ENCODE measurements around the gene SLC2A9.

SLC2A9 gene

DNA sequence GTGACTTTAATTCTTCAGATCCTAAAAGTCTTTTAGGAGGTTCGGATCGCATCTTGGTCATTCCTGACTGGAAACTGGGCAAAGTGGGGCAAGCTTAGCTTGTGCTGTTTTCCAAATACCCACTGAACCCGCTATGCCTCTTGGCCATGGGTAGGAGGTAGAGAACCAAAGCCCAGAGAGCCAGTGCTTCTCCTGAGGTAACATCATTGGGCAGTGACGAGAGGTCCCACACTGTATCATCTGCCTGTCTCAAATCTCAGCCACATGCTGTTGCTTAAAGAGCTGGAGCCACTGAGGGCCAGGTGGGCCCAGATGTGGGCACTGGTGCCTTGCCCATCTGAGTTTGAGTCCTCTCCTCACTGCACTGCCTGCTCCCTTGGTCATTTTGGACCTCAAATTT, 68.2 kb downstream of the SLC2A9 start:
- H3K79me2 ChIP-seq (ENCODE audit: low read length): no peaks in the 10 kb centered on the region
- no peaks in the 10 kb centered on the region for H3K9me2 ChIP-seq (replicated peaks; ENCODE audit: insufficient read depth, low read length)

DNA sequence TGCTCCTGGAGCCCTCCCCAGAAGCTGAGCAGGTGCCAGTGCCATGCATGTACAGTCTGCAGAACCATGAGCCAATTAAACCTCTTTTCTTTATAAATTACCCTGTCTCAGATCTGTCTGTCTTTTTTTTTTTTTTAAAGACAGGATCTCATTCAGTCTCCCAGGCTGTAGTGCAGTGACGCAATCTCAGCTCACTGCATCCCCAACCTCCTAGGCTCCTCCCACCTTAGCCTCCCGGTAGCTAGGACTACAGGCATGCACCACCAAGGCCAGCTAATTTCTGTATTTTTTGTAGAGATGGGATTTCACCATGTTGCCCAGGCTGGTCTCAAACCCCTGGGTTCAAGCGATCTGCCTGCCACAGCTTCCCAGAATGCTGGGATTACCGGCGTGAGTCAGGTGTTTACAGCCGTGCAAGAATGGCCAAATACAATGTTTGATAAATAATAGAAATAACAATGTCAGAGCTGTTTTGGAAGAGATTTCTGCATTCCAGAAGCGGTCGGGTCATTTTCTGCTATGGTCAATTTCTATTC, 68.8 kb downstream of the SLC2A9 start:
- DNase-seq: no peak
- no peak overlapping the region for H2AFZ ChIP-seq (ENCODE audit: low read length)

More for the DNA sequence above, 68.2 kb downstream of the SLC2A9 start:
- no peak overlapping the region for H3K27ac ChIP-seq (ENCODE audit: low read length)
- no peak overlapping the region for H3K4me2 ChIP-seq (ENCODE audit: low read depth, low read length)
- H2AFZ ChIP-seq (ENCODE audit: low read length): no peak overlapping the region
- no peak for DNase-seq
- H3K4me1 ChIP-seq (ENCODE audit: low read length): no peaks in the 10 kb centered on the region
- no peaks in the 10 kb centered on the region for H3K27me3 ChIP-seq (replicated peaks; ENCODE audit: insufficient read depth, low read length)
- no peaks in the 10 kb centered on the region for H3K9me3 ChIP-seq (replicated peaks; ENCODE audit: insufficient read depth, low read length)
- TF ChIP-seq CTCF (IDR thresholded peaks at IDR 0.05; ENCODE audit: low read length) (no peak), EZH2phosphoT487 (IDR thresholded peaks at IDR 0.05; ENCODE audit: low read length) (no peak), EZH2 (optimal IDR thresholded peaks at IDR 0.05; ENCODE audit: low read depth, low read length) (no peak)
- H4K20me1 ChIP-seq (ENCODE audit: insufficient read depth, low read length): no peaks in the 10 kb centered on the region
- H3K9ac ChIP-seq (ENCODE audit: low read length): no peak overlapping the region
- no peak overlapping the region for H3K4me3 ChIP-seq (ENCODE audit: low read length)
- no peaks in the 10 kb centered on the region for H3K36me3 ChIP-seq (replicated peaks; ENCODE audit: insufficient read depth, low read length)
- no peaks in the 10 kb centered on the region for H3F3A ChIP-seq (ENCODE audit: insufficient read depth, low read length)

DNA sequence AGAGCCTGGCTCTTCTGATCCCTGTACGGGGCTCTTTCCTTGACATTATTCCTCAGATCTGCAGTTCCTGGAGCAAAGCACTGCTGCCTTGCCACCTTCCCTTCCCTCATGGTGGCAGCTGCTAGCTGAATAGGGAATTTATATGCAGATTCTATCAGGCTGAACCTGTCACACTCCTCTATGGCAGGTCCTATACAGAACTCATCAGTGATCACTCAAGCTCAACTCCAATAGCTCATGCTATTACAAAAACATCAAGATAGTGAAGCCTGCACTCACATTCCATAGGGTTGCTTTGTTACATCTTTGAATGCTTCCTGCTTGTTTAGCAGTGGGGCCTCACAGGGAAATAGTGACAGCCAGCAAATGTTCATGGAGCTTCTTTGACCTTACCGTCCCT, 71.7 kb downstream of the SLC2A9 start:
- no peaks in the 10 kb centered on the region for H3K4me1 ChIP-seq (ENCODE audit: low read length)
- no peaks in the 10 kb centered on the region for H4K20me1 ChIP-seq (ENCODE audit: insufficient read depth, low read length)
- H3K9me2 ChIP-seq (replicated peaks; ENCODE audit: insufficient read depth, low read length): no peaks in the 10 kb centered on the region
- H3F3A ChIP-seq (ENCODE audit: insufficient read depth, low read length): no peaks in the 10 kb centered on the region
- H3K9ac ChIP-seq (ENCODE audit: low read length): no peak overlapping the region
- no peak overlapping the region for H3K4me3 ChIP-seq (ENCODE audit: low read length)
- H3K27ac ChIP-seq (ENCODE audit: low read length): no peak overlapping the region
- H3K27me3 ChIP-seq (replicated peaks; ENCODE audit: insufficient read depth, low read length): no peaks in the 10 kb centered on the region
- no peaks in the 10 kb centered on the region for H3K79me2 ChIP-seq (ENCODE audit: low read length)
- H3K9me3 ChIP-seq (replicated peaks; ENCODE audit: insufficient read depth, low read length): no peaks in the 10 kb centered on the region
- no peaks in the 10 kb centered on the region for H3K36me3 ChIP-seq (replicated peaks; ENCODE audit: insufficient read depth, low read length)
- no peak overlapping the region for H3K4me2 ChIP-seq (ENCODE audit: low read depth, low read length)
- no peak for DNase-seq
- no peak for TF ChIP-seq EZH2 (optimal IDR thresholded peaks at IDR 0.05; ENCODE audit: low read depth, low read length)
- TF ChIP-seq EZH2phosphoT487 (IDR thresholded peaks at IDR 0.05; ENCODE audit: low read length): no peak
- no peak for TF ChIP-seq CTCF (IDR thresholded peaks at IDR 0.05; ENCODE audit: low read length)
- H2AFZ ChIP-seq (ENCODE audit: low read length): no peak overlapping the region

More for the DNA sequence above, 68.8 kb downstream of the SLC2A9 start:
- Histone ChIP-seq H3K4me1 (ENCODE audit: low read length) (no peaks in the 10 kb centered on the region), H3K36me3 (replicated peaks; ENCODE audit: insufficient read depth, low read length) (no peaks in the 10 kb centered on the region), H3K27ac (ENCODE audit: low read length) (no peak overlapping the region), H3K79me2 (ENCODE audit: low read length) (no peaks in the 10 kb centered on the region), H3K27me3 (replicated peaks; ENCODE audit: insufficient read depth, low read length) (no peaks in the 10 kb centered on the region), H3K9ac (ENCODE audit: low read length) (no peak overlapping the region), H3K9me2 (replicated peaks; ENCODE audit: insufficient read depth, low read length) (no peaks in the 10 kb centered on the region), H3K9me3 (replicated peaks; ENCODE audit: insufficient read depth, low read length) (no peaks in the 10 kb centered on the region), H4K20me1 (ENCODE audit: insufficient read depth, low read length) (no peaks in the 10 kb centered on the region), H3F3A (ENCODE audit: insufficient read depth, low read length) (no peaks in the 10 kb centered on the region), H3K4me3 (ENCODE audit: low read length) (no peak overlapping the region), H3K4me2 (ENCODE audit: low read depth, low read length) (no peak overlapping the region)
- TF ChIP-seq EZH2 (optimal IDR thresholded peaks at IDR 0.05; ENCODE audit: low read depth, low read length) (no peak), CTCF (IDR thresholded peaks at IDR 0.05; ENCODE audit: low read length) (no peak), EZH2phosphoT487 (IDR thresholded peaks at IDR 0.05; ENCODE audit: low read length) (no peak)
